ENCODE results near the gene PSMD13. TPM values are rescaled to one million over a fixed set of nuclear protein-coding genes. Genes with fewer than 3 reads are reported as not detected.

PSMD13 gene
- total RNA-seq, 4 donors from 2014 or later: 69.6 to 124 (median 78.2) TPM

- no peak for TF ChIP-seq CTCF (IDR thresholded peaks at IDR 0.05)
- no peak for ATAC-seq (ENCODE audit: low FRiP score)
Observed at GRCh38 chr11:223026-223789, 13.6 kb upstream of the PSMD13 start.

GRCh38 chr11:223884-224283 is 12.9 kb upstream of the PSMD13 start:
- TF ChIP-seq CTCF (IDR thresholded peaks at IDR 0.05): no peak
- no peak for DNase-seq (ENCODE audit: low spot score)
- ATAC-seq (ENCODE audit: low FRiP score): no peak

More at GRCh38 chr11:223026-223789, 13.6 kb upstream of the PSMD13 start:
- DNase-seq (ENCODE audit: low spot score): no peak

- TF ChIP-seq CTCF (IDR thresholded peaks at IDR 0.05): no peak
- DNase-seq (ENCODE audit: low spot score) (no peak), ATAC-seq (ENCODE audit: low FRiP score) (no peak)
Observed at GRCh38 chr11:224424-224823, 12.4 kb upstream of the PSMD13 start.

GRCh38 chr11:225734-226453 is 10.9 kb upstream of the PSMD13 start:
- TF ChIP-seq CTCF (IDR thresholded peaks at IDR 0.05): no peak
- ATAC-seq (ENCODE audit: low FRiP score) (no peak), DNase-seq (ENCODE audit: low spot score) (no peak)

- no peak for TF ChIP-seq CTCF (IDR thresholded peaks at IDR 0.05)
- ATAC-seq (ENCODE audit: low FRiP score): no peak
- DNase-seq (ENCODE audit: low spot score): no peak
Observed at GRCh38 chr11:227824-228379, 8.9 kb upstream of the PSMD13 start.

- DNase-seq (ENCODE audit: low spot score): no peak
- no peak for ATAC-seq (ENCODE audit: low FRiP score)
- TF ChIP-seq CTCF (IDR thresholded peaks at IDR 0.05): no peak
Observed at GRCh38 chr11:230431-230830, 6.3 kb upstream of the PSMD13 start.

Measured in omental fat pad (tissue), 4 donors.